ENCODE data around the gene ADAM10.

Gene ADAM10

GRCh38 chr15:58703610-58704009 lies 45.9 kb downstream of the ADAM10 start:
- no peak for TF ChIP-seq CTCF (conservative IDR thresholded peaks at IDR 0.05; ENCODE audit: low read depth, low read length)
- no peak for DNase-seq (ENCODE audit: low read depth)
- no peak overlapping the region for H3K4me3 ChIP-seq (ENCODE audit: low read depth, low read length)

- TF ChIP-seq CTCF (conservative IDR thresholded peaks at IDR 0.05; ENCODE audit: low read depth, low read length), result no peak
- H3K4me3 ChIP-seq (ENCODE audit: low read depth, low read length), result no peak overlapping the region
Measured at GRCh38 chr15:58702233-58702632, 47.3 kb downstream of the ADAM10 start.

GRCh38 chr15:58701376-58701775 lies 48.1 kb downstream of the ADAM10 start:
- no peak for DNase-seq (ENCODE audit: low read depth)
- no peak for TF ChIP-seq CTCF (conservative IDR thresholded peaks at IDR 0.05; ENCODE audit: low read depth, low read length)
- H3K4me3 ChIP-seq (ENCODE audit: low read depth, low read length), result no peak overlapping the region

More at GRCh38 chr15:58702233-58702632, 47.3 kb downstream of the ADAM10 start:
- DNase-seq (ENCODE audit: low read depth), result no peak

GRCh38 chr15:58699769-58700168 lies 49.7 kb downstream of the ADAM10 start:
- no peak overlapping the region for H3K4me3 ChIP-seq (ENCODE audit: low read depth, low read length)
- no peak for DNase-seq (ENCODE audit: low read depth)
- no peak for TF ChIP-seq CTCF (conservative IDR thresholded peaks at IDR 0.05; ENCODE audit: low read depth, low read length)

GRCh38 chr15:58698887-58699641 lies 50.4 kb downstream of the ADAM10 start:
- H3K4me3 ChIP-seq (ENCODE audit: low read depth, low read length), result no peak overlapping the region
- no peak for TF ChIP-seq CTCF (conservative IDR thresholded peaks at IDR 0.05; ENCODE audit: low read depth, low read length)
- DNase-seq (ENCODE audit: low read depth), result peak; percentile 16

- DNase-seq (ENCODE audit: low read depth), result no peak
- H3K4me3 ChIP-seq (ENCODE audit: low read depth, low read length), result no peak overlapping the region
- TF ChIP-seq CTCF (conservative IDR thresholded peaks at IDR 0.05; ENCODE audit: low read depth, low read length), result no peak
Measured at GRCh38 chr15:58697220-58697619, 52.3 kb downstream of the ADAM10 start.

- H3K4me3 ChIP-seq (ENCODE audit: low read depth, low read length), result no peak overlapping the region
- TF ChIP-seq CTCF (conservative IDR thresholded peaks at IDR 0.05; ENCODE audit: low read depth, low read length), result no peak
- DNase-seq (ENCODE audit: low read depth), result no peak
Measured at GRCh38 chr15:58696738-58697137, 52.8 kb downstream of the ADAM10 start.
